Fibroblast of peridontal ligament (primary cell): ENCODE measurements around the gene ARID1B.

Experiments used
- DNase-seq: peaks from one replicate; pipeline ENCODE4 v3.0.0-alpha.2; 2010; ENCODE audit errors: extremely low read depth

ARID1B gene

GRCh38 chr6:157152556-157152955, 375.4 kb downstream of the ARID1B start:
- DNase-seq: peak; percentile 51

GRCh38 chr6:157155804-157156203, 378.6 kb downstream of the ARID1B start:
- DNase-seq: no peak

- no peak for DNase-seq
These were observed 380.1 kb downstream of the ARID1B start for GRCh38 chr6:157157258-157157657.

- DNase-seq: no peak
These were observed 381.3 kb downstream of the ARID1B start for GRCh38 chr6:157158456-157158855.

- DNase-seq: no peak
These were observed 381.7 kb downstream of the ARID1B start for GRCh38 chr6:157158897-157159296.

- DNase-seq: no peak
These were observed 382.2 kb downstream of the ARID1B start for GRCh38 chr6:157159348-157159747.

- DNase-seq: no peak
These were observed 384.7 kb downstream of the ARID1B start for GRCh38 chr6:157161912-157162311.

- no peak for DNase-seq
These were observed 385.7 kb downstream of the ARID1B start for GRCh38 chr6:157162766-157163433.

- DNase-seq: no peak
These were observed 386.4 kb downstream of the ARID1B start for GRCh38 chr6:157163434-157164159.

- no peak for DNase-seq
These were observed 387.8 kb downstream of the ARID1B start for GRCh38 chr6:157164972-157165371.

GRCh38 chr6:157166784-157167183, 389.6 kb downstream of the ARID1B start:
- DNase-seq: no peak

- no peak for DNase-seq
These were observed 390.7 kb downstream of the ARID1B start for GRCh38 chr6:157167837-157168236.

GRCh38 chr6:157168471-157168870, 391.3 kb downstream of the ARID1B start:
- DNase-seq: no peak

- no peak for DNase-seq
These were observed 392.0 kb downstream of the ARID1B start for GRCh38 chr6:157169226-157169625.

- DNase-seq: no peak
These were observed 392.5 kb downstream of the ARID1B start for GRCh38 chr6:157169656-157170055.

- no peak for DNase-seq
These were observed 393.4 kb downstream of the ARID1B start for GRCh38 chr6:157170535-157170934.

- no peak for DNase-seq
These were observed 394.6 kb downstream of the ARID1B start for GRCh38 chr6:157171801-157172200.

GRCh38 chr6:157172231-157172701, 395.1 kb downstream of the ARID1B start:
- DNase-seq: no peak

- DNase-seq: no peak
These were observed 395.8 kb downstream of the ARID1B start for GRCh38 chr6:157172830-157173536.

GRCh38 chr6:157173776-157174175, 396.6 kb downstream of the ARID1B start:
- DNase-seq: peak; percentile 72

GRCh38 chr6:157174731-157175130, 397.6 kb downstream of the ARID1B start:
- no peak for DNase-seq

- DNase-seq: no peak
These were observed 400.7 kb downstream of the ARID1B start for GRCh38 chr6:157177731-157178336.
